HEK293 (cell line): Measurements from ENCODE around the gene AP3S2.
"Not testable (repeated sequence)": the region's sequence is repeated elsewhere in the genome, so short reads cannot be mapped to it uniquely, and the experiment has no call there.

ENCODE experiments used
- CTCF ChIA-PET: fragments of 350-600 bp; formaldehyde crosslinking; extraction: SDS; loops from one replicate; lab custom pipeline; 2021; ENCODE audit warnings: antibody characterized with exemption; lab: Yijun Ruan, JAX
- POLR2A ChIA-PET: fragments of 300-600 bp; formaldehyde crosslinking; extraction: SDS; loops from one replicate; lab custom pipeline; 2020; ENCODE audit warnings: antibody characterized with exemption, inconsistent platforms; lab: Yijun Ruan, JAX
- H3K27ac ChIP-seq: fragments of 200-500 bp; sonication (Bioruptor generic); 2 replicates; pipeline ENCODE4 v1.5.1; 2014; ENCODE audit warnings: low read depth, low read length, control low read depth, inconsistent platforms; ENCODE audit errors: extremely low read depth
- H3K36me3 ChIP-seq, 2 experiments: fragments of 200-500 bp in 1 of 2; sonication (Bioruptor generic) in 1 of 2; 1 replicate in 1 of 2; 2 replicates in 1 of 2; pipeline ENCODE4 v1.5.1; 2014 to 2017; ENCODE audit warnings: inconsistent platforms in 2 of 2, low read length in 2 of 2; ENCODE audit not compliant: control insufficient read depth in 2 of 2, insufficient read depth in 1 of 2
- H3K4me1 ChIP-seq: fragments of 200-500 bp; sonication (Bioruptor generic); 2 replicates; pipeline ENCODE4 v1.5.1; 2014; ENCODE audit warnings: mild to moderate bottlenecking, low read length, inconsistent platforms; ENCODE audit not compliant: control insufficient read depth, insufficient read depth
- H3K4me3 ChIP-seq: 2 replicates; pipeline ENCODE4 v1.5.1; 2011; ENCODE audit warnings: low read depth, mild to moderate bottlenecking, control low read depth, low read length, moderate library complexity
- H3K9me3 ChIP-seq: fragments of 200-500 bp; sonication (Bioruptor generic); 2 replicates; pipeline ENCODE4 v1.5.1; 2014; ENCODE audit warnings: low read depth, low read length, inconsistent platforms; ENCODE audit not compliant: control insufficient read depth, insufficient read depth
- BCL11A ChIP-seq: fragments of 450-650 bp; formaldehyde crosslinking; IDR thresholded peaks from 2 replicates; pipeline ENCODE4 v1.5.1; 2016; ENCODE audit warnings: low read depth, missing biosample characterization, missing genetic modification characterization
- PATZ1 ChIP-seq: fragments of 450-650 bp; formaldehyde crosslinking; IDR thresholded peaks from 2 replicates; pipeline ENCODE4 v1.5.1; 2016; ENCODE audit warnings: missing biosample characterization, missing genetic modification characterization
- SP2 ChIP-seq: fragments of 450-650 bp; formaldehyde crosslinking; IDR thresholded peaks from 2 replicates; pipeline ENCODE4 v1.5.1; 2016; ENCODE audit warnings: missing biosample characterization, missing genetic modification characterization
- ZBTB8A ChIP-seq: fragments of 450-650 bp; formaldehyde crosslinking; IDR thresholded peaks from 2 replicates; pipeline ENCODE4 v1.5.1; 2016; ENCODE audit warnings: missing biosample characterization, missing genetic modification characterization
- ZNF132 ChIP-seq: fragments of 450-650 bp; formaldehyde crosslinking; IDR thresholded peaks from 2 replicates; pipeline ENCODE4 v1.5.1; 2017; ENCODE audit warnings: missing biosample characterization, missing genetic modification characterization, borderline replicate concordance
- ZNF174 ChIP-seq: fragments of 450-650 bp; formaldehyde crosslinking; IDR thresholded peaks from 2 replicates; pipeline ENCODE4 v1.5.0; 2017; ENCODE audit warnings: missing biosample characterization, mild to moderate bottlenecking, missing genetic modification characterization
- ZNF221 ChIP-seq: fragments of 450-650 bp; formaldehyde crosslinking; IDR thresholded peaks from 2 replicates; pipeline ENCODE4 v1.5.1; 2017; ENCODE audit warnings: missing biosample characterization, missing genetic modification characterization, borderline replicate concordance
- ZNF280D ChIP-seq: fragments of 450-650 bp; formaldehyde crosslinking; IDR thresholded peaks from 2 replicates; pipeline ENCODE4 v1.5.1; 2016; ENCODE audit warnings: missing biosample characterization, missing genetic modification characterization
- ZNF394 ChIP-seq: fragments of 450-650 bp; formaldehyde crosslinking; IDR thresholded peaks from 2 replicates; pipeline ENCODE4 v1.5.1; 2016; ENCODE audit warnings: missing biosample characterization, missing genetic modification characterization, mild to moderate bottlenecking, moderate library complexity, borderline replicate concordance
- ZNF398 ChIP-seq: fragments of 450-650 bp; formaldehyde crosslinking; IDR thresholded peaks from 2 replicates; pipeline ENCODE4 v1.5.1; 2017; ENCODE audit warnings: missing biosample characterization, missing genetic modification characterization
- ZNF518A ChIP-seq: fragments of 450-650 bp; formaldehyde crosslinking; conservative IDR thresholded peaks from 2 replicates; pipeline ENCODE4 v1.5.1; 2016; ENCODE audit warnings: low read depth, missing biosample characterization, missing genetic modification characterization
- ZNF560 ChIP-seq: fragments of 450-650 bp; formaldehyde crosslinking; IDR thresholded peaks from 2 replicates; pipeline ENCODE4 v1.5.1; 2017; ENCODE audit warnings: missing biosample characterization, missing genetic modification characterization, borderline replicate concordance
- ZNF658 ChIP-seq: fragments of 450-650 bp; formaldehyde crosslinking; IDR thresholded peaks from 2 replicates; pipeline ENCODE4; 2016; ENCODE audit warnings: missing biosample characterization, missing genetic modification characterization
- ZSCAN30 ChIP-seq: fragments of 450-650 bp; IDR thresholded peaks from 2 replicates; pipeline ENCODE4 v1.5.1; 2018; ENCODE audit warnings: missing biosample characterization, mild to moderate bottlenecking, missing genetic modification characterization, moderate library complexity
- ZSCAN4 ChIP-seq: fragments of 450-650 bp; formaldehyde crosslinking; IDR thresholded peaks from 2 replicates; pipeline ENCODE4 v1.5.1; 2017; ENCODE audit warnings: missing biosample characterization, missing genetic modification characterization

The AP3S2 gene

DNA sequence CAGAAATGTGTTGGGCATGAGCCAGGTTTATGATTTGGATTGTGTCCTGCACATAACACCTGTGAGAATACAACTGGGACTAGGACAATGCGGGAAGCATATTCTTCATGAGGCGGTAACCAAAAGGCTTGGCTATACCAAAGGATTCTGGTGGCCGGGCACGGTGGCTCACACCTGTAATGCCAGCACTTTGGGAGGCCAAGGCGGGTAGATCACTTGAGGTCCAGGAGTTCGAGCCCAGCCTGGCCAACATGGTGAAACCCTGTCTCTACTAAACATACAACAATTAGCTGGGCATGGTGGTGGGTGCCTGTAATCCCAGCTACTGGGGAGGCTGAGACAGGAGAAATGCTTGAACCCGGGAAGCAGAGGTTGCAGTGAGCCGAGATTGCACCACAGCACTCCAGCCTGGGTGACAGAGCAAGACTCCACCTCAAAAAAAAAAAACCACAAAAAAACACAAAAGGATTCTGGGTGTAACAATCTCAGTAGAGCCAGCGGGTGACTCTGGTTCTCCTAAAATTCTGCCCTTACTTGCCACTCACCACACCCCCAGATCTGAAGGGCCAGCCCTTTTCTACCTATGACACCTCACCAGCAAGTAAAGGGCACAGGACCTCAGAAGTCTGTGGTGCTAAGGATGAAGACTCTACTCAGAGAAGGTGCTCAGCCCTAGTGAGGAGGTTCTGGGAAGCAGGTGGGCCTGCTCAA lies 59.2 kb downstream of the AP3S2 start:
- CTCF ChIA-PET = interaction anchor here (0.6 kb wide), 1 partner anchor 39 kb away, joined by 3 read pairs; no protein-coding TSS in a partner anchor
- POLR2A ChIA-PET, H3K4me1 ChIP-seq, H3K27ac ChIP-seq, H3K9me3 ChIP-seq, H3K4me3 ChIP-seq: not testable (repeated sequence)
- peaks cover 14 to 62% of the 10 kb centered on the region in 2 experiments for H3K36me3 ChIP-seq

DNA sequence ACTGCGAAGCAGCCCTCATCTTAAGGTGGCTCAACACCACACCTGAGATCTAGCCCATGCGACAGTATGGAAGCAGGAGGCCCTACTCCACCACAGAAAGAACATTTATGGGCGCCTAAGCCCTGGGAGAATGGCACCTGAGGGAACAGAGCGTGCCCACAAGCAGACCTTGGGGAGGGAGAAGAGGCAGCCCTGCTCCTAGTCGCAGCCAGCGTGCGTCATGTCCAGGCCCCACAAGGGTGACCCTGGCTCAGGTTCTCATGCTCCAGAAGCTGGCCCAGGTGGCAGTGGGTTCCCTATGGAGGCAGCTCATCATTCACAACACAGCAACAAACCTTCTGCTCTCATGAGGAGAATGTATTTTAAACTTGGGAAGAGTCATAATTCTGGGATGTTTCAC lies 59.8 kb downstream of the AP3S2 start:
- TF ChIP-seq ZNF658 (tag by site-specific recombination) (no peak), ZNF280D (tag by site-specific recombination) (no peak), ZNF221 (tag by site-specific recombination) (no peak), ZNF132 (tag by site-specific recombination) (no peak), ZBTB8A (no peak), ZNF174 (tag by site-specific recombination) (no peak), ZSCAN30 (tag by site-specific recombination) (no peak), ZNF398 (tag by site-specific recombination) (no peak), ZNF518A (tag by site-specific recombination) (no peak), ZSCAN4 (tag by site-specific recombination) (no peak), PATZ1 (tag by site-specific recombination) (no peak), SP2 (tag by site-specific recombination) (no peak), ZNF560 (tag by site-specific recombination) (no peak), ZNF394 (tag by site-specific recombination) (no peak), BCL11A (tag by site-specific recombination) (no peak)
- TF ChIP-seq, all 188 proteins: peak for 0
- CTCF ChIA-PET = no interaction called here
- POLR2A ChIA-PET = no interaction called here
- H3K9me3 ChIP-seq = no peaks in the 10 kb centered on the region
- H3K4me3 ChIP-seq = no peak overlapping the region
- peaks cover 14 to 61% of the 10 kb centered on the region in 2 experiments for H3K36me3 ChIP-seq
- no peaks in the 10 kb centered on the region for H3K4me1 ChIP-seq
- H3K27ac ChIP-seq = no peak overlapping the region
